Vagina (tissue), 2 donors: ENCODE data around the gene CBX4.

ENCODE experiments used
- POLR2A ChIP-seq, 2 donors: fragments of 450-650 bp; IDR thresholded peaks; one replicate each; pipeline ENCODE4 v1.6.1; 2017; ENCODE audit warnings: antibody characterized with exemption in 2 of 2, mild to moderate bottlenecking in 2 of 2, moderate library complexity in 2 of 2
- TF ChIP-seq, protein P1 (sequence below), 3 experiments: fragments of 450-650 bp in 2 of 3; fragments of 200-600 bp in 1 of 3; sonication (generic) in 1 of 3; IDR thresholded peaks; one replicate each; pipeline ENCODE4 v1.5.1; 2017 to 2019; ENCODE audit warnings: antibody characterized with exemption in 3 of 3, mild to moderate bottlenecking in 2 of 3, moderate library complexity in 2 of 3

DNA sequence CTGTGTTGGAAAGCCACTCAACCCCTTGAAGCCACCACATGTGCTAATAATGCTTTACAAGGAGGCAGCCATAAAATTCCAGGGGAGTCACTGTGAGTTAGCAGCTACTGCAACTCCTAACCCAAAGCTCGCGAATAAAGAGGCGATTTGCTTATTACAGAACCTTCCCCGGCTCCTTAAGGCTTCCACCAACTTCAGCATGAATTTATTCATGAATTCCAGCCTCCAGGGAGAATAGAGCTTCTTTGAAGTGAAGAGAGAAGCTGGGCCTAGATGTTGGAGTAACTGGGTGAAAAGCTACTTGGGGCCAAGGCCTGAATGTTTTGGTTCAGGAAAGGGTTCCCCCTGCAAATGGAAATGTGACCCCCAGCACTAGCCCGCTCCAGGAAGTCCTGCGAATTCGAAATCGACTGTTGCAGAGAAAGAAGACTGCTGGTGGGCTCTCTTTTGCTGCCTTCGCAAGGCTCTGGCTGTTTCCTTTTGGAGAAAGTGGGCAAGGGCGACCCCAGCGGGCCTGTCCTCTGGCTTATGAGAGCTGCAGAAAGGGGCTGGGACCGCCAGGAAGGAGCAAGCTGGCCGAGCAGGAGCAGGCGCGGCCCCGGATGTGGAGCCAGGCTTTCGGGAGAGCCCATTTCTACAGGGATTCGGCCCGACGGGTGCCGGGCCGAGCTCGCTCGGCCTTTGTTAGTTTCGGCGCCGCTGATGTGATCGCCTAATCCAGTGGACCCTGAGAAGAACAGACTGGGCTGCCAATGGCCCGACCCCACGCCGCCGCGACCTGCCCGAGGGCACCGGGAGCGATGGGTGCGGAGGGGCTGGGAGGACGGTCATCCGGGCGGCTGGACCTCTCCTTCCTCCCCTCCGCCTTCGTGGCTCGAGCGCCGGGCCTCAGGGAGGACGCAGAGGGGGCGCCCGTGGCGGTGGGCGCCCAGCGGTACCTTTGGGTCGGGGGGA lies 50.0 kb downstream of the CBX4 start:
- TF ChIP-seq, protein P1, sequence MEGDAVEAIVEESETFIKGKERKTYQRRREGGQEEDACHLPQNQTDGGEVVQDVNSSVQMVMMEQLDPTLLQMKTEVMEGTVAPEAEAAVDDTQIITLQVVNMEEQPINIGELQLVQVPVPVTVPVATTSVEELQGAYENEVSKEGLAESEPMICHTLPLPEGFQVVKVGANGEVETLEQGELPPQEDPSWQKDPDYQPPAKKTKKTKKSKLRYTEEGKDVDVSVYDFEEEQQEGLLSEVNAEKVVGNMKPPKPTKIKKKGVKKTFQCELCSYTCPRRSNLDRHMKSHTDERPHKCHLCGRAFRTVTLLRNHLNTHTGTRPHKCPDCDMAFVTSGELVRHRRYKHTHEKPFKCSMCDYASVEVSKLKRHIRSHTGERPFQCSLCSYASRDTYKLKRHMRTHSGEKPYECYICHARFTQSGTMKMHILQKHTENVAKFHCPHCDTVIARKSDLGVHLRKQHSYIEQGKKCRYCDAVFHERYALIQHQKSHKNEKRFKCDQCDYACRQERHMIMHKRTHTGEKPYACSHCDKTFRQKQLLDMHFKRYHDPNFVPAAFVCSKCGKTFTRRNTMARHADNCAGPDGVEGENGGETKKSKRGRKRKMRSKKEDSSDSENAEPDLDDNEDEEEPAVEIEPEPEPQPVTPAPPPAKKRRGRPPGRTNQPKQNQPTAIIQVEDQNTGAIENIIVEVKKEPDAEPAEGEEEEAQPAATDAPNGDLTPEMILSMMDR (IDR thresholded peaks at IDR 0.05): no peak
- no peak for TF ChIP-seq POLR2A (IDR thresholded peaks at IDR 0.05)
